Measurements from ENCODE around the gene CNTFR.

Gene CNTFR

GRCh38 chr9:34620061-34620994 lies 30.8 kb upstream of the CNTFR start, which contains the start of gene DCTN3:
Gene DCTN3, minus strand, starts transcription at chr9:34620495. Its CDS starts 31 bp downstream, at chr9:34620464.
- DNase-seq (ENCODE audit: low spot score), result peak; percentile 94

DNA sequence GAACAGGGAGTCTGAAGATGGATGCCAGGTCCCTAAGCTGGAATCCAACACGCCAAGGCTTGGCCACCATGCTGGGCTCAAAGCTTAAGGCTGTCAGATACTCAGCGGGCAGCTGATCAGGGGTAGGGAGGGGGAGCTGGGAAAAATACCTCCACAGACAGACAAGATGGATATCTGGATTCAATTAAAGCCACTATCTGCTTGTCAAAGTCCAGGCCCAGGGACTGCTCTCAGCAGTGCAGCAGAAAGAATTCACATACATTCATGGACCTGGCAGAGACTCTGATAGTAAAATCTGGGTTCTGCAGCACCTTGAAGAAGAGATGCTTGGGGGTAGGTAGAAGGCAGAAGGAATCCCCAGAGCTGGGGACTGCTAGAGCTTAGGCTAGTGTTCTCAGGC lies 25.6 kb upstream of the CNTFR start:
- DNase-seq (ENCODE audit: low spot score), result no peak

DNA sequence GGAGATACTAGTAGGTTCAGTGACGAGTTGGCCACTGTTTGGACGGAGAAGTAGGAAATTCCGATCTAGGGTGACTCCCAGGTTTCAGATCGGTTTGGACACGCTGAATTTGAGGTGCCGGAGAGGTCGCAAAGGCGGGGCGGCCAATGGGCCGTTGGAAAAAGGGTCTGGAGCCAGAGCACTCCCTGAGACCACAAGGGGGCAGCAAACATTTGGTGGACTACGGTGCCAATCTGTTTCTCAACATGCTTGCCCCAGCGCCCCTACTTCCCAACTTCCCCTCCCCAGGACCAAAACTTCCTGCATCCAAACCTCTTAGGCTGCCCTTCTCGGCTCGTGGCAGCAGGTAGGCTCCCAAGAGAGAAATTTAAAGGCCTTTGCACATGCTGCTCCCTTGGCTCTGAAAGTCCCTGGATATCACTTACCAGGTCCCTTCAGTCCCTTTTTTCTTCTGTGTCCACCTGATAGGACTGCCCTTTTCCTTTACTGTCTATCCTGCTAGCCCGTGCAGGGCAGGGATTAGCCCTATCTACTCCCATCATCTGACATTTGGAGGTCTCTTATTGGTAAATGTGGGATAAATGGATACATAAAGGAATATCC lies 23.4 kb upstream of the CNTFR start:
- peak; percentile 82 for DNase-seq (ENCODE audit: low spot score)

DNA sequence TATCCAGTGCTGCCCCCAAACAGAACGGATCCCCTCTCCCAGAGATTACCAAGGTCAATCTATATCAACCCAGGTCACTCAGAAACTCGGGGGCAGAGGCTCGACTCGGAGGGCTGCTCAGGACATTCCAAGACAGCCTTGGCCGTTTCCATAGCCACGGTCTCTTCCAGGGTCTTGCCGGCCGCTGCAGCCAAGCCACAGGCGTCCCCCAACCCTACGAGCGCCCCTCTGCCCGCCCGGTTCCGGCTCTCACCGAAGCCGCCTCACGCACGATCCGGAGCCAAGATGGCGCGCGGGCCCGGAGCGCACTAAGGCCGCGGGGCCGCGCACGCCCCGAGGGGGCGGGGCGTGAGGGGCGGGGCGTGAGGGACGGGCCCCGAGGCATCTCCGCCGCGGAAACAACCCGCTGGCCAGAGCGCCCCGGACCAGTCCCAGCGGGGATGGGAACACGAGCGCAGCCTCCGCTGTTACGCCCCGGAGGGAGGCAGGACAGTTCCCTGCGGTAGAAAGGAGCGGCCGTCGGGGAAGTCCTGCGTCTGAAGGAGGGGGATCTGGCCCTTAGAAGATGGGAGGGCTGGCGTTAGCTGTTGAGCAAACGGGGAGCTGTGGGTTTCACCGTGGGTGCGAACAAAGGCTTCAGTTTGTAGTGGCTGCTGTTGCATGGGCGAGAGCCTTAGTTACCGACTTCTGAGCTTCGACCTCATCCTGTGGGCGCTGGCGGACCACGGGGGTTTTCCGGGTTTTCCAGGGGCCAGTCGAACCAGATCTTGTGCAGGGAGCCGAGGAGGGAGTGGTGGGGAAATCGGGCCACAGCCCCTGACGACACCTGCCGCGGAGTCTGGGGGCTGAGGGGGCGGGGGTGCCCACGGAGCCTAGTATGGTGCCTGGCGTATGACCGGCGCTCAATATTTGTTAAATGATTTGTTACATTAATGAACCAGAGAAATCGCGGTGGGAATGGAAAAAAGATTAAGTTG lies 22.6 kb upstream of the CNTFR start, which contains the start of gene RPP25L:
RPP25L (minus strand) TSS at position 287 of the 977 bp plus-strand sequence. CDS start 801 bp downstream, outside the sequence.
- peak; percentile 86 for DNase-seq (ENCODE audit: low spot score)

GRCh38 chr9:34611251-34611810 lies 21.8 kb upstream of the CNTFR start:
- no peak for DNase-seq (ENCODE audit: low spot score)

DNA sequence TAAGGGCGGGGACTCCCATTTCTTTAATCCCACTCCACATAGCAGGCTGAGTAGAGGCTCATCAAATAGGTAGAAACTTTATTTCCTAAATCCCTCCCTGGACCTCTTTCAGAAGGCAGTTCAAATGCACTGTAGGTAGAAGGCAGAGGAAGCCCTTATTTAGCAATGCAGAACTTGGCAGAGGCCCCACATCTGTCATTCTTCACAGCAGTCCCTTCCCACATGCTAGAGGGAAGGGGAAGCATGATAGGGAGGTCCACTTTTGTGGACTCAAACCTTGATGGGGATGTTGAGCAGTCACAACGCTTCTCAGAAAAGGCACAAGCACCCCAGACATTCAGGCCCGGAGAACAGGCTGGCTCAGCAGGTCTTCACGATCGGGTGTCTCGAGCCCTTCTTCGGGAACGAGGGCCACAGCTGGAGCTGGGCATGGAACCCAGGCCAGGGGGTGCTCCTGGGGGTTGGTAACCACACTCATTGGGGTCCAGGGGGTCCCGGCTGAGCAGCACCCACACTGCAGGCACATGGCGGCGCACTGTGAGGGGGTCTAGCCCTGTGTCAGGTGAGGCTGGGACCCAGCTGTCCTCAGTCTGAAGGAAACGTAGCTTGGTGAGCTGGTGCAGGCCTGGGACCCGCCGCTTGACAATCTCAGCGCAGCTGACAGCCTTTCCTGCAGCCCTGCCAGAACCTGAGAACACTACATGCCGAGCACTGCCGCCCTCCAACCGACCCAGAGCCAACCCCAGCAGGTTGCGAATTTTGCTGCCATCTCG lies 21.1 kb upstream of the CNTFR start:
- no peak for DNase-seq (ENCODE audit: low spot score)

GRCh38 chr9:34607331-34607730 lies 17.8 kb upstream of the CNTFR start:
- DNase-seq (ENCODE audit: low spot score), result no peak

DNA sequence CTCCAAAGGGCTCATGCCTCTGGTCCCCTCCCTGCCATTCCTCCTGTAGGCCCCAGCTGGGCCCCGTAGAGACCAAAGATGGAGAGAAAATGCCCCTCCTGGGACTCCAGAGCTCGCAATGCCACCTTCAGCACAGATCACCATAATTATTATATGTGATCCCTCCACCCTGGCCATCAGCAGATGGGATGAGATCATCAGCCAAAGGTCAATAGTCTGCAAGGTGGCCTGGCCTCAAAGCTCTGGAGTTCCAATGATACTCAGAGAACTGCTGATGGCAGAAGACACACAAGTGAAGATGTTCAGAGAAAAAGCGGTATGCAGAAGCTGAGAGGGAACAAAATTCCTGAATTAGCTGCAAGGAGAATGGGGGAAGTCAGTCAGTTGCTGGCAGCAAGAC lies 17.4 kb upstream of the CNTFR start:
- no peak for DNase-seq (ENCODE audit: low spot score)

- no peak for DNase-seq (ENCODE audit: low spot score)
Observed at GRCh38 chr9:34606190-34606589, 16.7 kb upstream of the CNTFR start.

DNA sequence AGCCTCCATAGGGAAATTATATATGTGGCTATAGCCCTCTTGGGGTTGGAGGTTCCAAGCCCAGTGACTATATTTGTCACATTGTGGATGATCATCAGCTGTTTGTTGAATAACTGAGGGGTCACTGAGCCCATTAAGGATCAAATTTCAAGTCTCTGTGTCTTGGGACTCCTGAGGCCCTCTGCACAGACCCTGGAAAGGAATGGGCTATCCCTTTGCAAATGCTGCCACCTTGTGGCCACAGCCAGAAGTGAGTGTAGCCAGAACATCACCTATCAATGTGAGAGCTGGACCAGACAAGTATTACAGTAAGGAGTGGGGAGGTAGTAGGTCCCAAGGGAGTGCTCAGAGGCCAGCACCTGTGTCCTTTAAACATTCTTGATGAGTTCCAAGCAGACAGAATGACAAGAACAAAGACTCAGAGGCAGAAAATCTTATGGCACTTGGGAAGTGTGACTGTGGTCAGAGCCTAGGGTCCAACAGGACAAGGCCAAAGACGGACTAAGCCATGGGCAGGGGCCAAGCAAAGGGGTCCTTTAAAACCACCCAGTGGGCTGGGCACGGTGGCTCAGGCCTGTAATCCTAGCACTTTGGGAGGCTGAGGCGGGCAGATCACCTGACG lies 14.2 kb upstream of the CNTFR start:
- peak; percentile 68 for DNase-seq (ENCODE audit: low spot score)

GRCh38 chr9:34601937-34602573 lies 12.5 kb upstream of the CNTFR start:
- no peak for DNase-seq (ENCODE audit: low spot score)

- peak; percentile 18 for DNase-seq (ENCODE audit: low spot score)
Observed at GRCh38 chr9:34600908-34601307, 11.4 kb upstream of the CNTFR start.

DNA sequence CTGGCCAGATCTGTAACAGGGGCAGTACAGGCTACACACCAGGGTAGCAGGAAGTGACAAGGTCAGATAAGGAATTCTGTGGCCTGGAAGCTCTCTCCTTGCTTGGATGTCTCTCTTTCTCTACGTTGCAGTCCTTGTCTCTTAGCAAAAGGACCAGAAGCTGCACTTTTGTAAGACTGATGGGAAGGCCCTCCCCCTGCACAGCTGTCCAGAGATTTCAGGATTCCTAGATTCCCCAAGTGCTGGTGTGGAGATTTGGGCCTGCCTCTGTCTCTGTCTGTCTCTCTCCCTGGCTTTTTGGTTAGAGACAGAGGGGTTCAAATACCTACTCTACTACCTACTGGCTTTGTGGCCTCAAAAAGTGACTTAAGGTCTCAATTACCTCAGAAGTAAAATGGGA lies 10.0 kb upstream of the CNTFR start:
- no peak for DNase-seq (ENCODE audit: low spot score)

DNA sequence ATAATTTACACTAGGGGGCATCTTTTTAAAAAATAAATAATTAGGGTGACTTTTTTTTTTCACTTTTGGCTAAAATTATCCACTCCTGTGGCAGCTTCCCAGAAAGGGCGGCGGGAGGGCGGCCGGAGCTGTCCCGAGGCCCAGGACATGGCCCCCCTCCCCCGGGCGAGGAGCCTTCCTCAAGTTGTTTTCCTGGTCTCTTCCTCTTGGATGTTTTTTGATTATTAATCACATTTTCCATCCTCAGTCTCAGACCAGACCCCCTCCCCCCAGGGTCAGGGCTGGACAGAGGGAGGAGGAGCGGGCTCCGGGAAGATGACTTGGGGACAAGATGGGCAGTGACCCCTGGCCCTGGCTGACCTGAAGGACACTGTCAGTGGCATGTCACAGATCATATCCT lies 4.7 kb upstream of the CNTFR start:
- DNase-seq (ENCODE audit: low spot score), result no peak

DNA sequence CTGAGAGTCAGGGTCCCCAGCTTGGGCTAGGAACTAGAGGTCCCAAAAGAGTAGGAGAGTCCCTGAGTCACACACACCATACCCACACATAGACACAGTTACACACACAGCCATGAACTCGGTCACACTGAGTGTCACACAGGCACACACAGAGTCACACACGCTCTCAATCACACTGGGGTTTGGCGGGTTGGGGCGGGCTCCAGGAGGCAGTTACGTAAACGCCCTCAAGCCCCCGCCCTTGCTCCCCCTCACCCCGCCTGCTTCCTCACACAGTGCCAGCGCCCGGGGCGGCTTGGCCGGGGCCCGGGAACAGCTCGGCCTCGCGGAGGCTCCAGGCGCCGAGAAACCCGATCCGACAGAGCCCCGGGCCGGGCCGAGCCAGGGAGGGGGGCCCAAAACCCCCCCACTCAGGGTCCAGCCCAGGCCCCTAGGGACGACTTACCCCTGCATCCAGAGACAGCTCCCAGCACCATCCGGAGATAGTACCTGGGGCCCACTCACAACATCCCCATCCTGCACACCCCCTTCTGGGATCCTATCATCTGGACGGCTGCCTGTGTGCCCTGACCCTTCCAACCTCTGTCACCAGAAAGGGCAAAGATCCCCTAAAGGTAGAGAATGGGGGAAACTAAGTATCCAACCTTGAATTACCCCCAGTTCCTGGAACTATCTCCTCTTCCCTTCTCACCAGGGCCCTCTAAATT lies 3.5 kb upstream of the CNTFR start:
- DNase-seq (ENCODE audit: low spot score), result no peak

- no peak for DNase-seq (ENCODE audit: low spot score)
Observed at GRCh38 chr9:34591917-34592866, 2.7 kb upstream of the CNTFR start.

GRCh38 chr9:34591248-34591916 lies 1.9 kb upstream of the CNTFR start:
- peak; percentile 74 for DNase-seq (ENCODE audit: low spot score)

All from LoVo (cell line).